GM19351 (cell line): Measurements from ENCODE around the gene TEX36.
"Not testable (repeated sequence)": the region's sequence is repeated elsewhere in the genome, so short reads cannot be mapped to it uniquely, and the experiment has no call there.

Source experiments
- ATAC-seq: cut with Tn5 transposase; IDR thresholded peaks from one replicate; pipeline ENCODE4 v1.9.1; 2021; ENCODE audit warnings: mild to moderate bottlenecking, moderate library complexity; ENCODE audit not compliant: unreplicated experiment

The TEX36 gene

GRCh38 chr10:125692601-125693523, 9.9 kb upstream of the TEX36 start:
- no peak for ATAC-seq

GRCh38 chr10:125692196-125692595, 9.2 kb upstream of the TEX36 start:
- ATAC-seq = no peak

- ATAC-seq = no peak
Measured at GRCh38 chr10:125691160-125691981, 8.4 kb upstream of the TEX36 start.

- ATAC-seq = no peak
Measured at GRCh38 chr10:125689955-125690569, 7.1 kb upstream of the TEX36 start.

- ATAC-seq = no peak
Measured at GRCh38 chr10:125687507-125688185, 4.7 kb upstream of the TEX36 start.

GRCh38 chr10:125684581-125684980, 1.6 kb upstream of the TEX36 start:
- no peak for ATAC-seq

GRCh38 chr10:125683821-125684220, 858 bp upstream of the TEX36 start:
- ATAC-seq = no peak

- no peak for ATAC-seq
Measured at GRCh38 chr10:125679436-125679835, 3.5 kb downstream of the TEX36 start.

GRCh38 chr10:125672884-125673283, 10.1 kb downstream of the TEX36 start:
- ATAC-seq = no peak

- ATAC-seq = no peak
Measured at GRCh38 chr10:125662584-125662983, 20.4 kb downstream of the TEX36 start.

GRCh38 chr10:125661941-125662515, 20.9 kb downstream of the TEX36 start:
- ATAC-seq = no peak

- no peak for ATAC-seq
Measured at GRCh38 chr10:125661431-125661940, 21.5 kb downstream of the TEX36 start.

- no peak for ATAC-seq
Measured at GRCh38 chr10:125659071-125659470, 23.9 kb downstream of the TEX36 start.

GRCh38 chr10:125656523-125656922, 26.4 kb downstream of the TEX36 start:
- no peak for ATAC-seq

GRCh38 chr10:125653113-125653512, 29.9 kb downstream of the TEX36 start:
- ATAC-seq = not testable (repeated sequence)

GRCh38 chr10:125646311-125646710, 36.7 kb downstream of the TEX36 start:
- ATAC-seq = no peak

- ATAC-seq = no peak
Measured at GRCh38 chr10:125641398-125641797, 41.6 kb downstream of the TEX36 start.

GRCh38 chr10:125640653-125641052, 42.3 kb downstream of the TEX36 start:
- no peak for ATAC-seq

GRCh38 chr10:125639846-125640245, 43.1 kb downstream of the TEX36 start:
- ATAC-seq = no peak

- no peak for ATAC-seq
Measured at GRCh38 chr10:125638555-125638954, 44.4 kb downstream of the TEX36 start.
